ENCODE results near the gene HMGN1. TPM values are rescaled to one million over a fixed set of nuclear protein-coding genes. Genes with fewer than 3 reads are reported as not detected.

Gene HMGN1
- total RNA-seq, 4 donors from 2014 or later, result 170 to 255 (median 207) TPM

- intact Hi-C loops (cut with DNase I), result no loop called here
- 88 to 89% methylated on average over 2 of the region's 2 CpGs for WGBS, 2 donors
- Histone ChIP-seq H3K36me3 (no peaks in the 10 kb centered on the region), H3K9me3 (no peaks in the 10 kb centered on the region), H3K27ac (no peak overlapping the region), H3K4me3 (replicated peaks in 1 of 3) (no peak overlapping the region), H3K4me1 (no peaks in the 10 kb centered on the region), H3K27me3 (no peaks in the 10 kb centered on the region)
- TF ChIP-seq CTCF (IDR thresholded peaks at IDR 0.05) (no peak), POLR2A (IDR thresholded peaks at IDR 0.05) (no peak)
- DNase-seq, result no peak
Measured at GRCh38 chr21:39367783-39368182, 18.9 kb upstream of the HMGN1 start.

- H3K27me3 ChIP-seq, result no peaks in the 10 kb centered on the region
- no peak overlapping the region for H3K4me3 ChIP-seq (replicated peaks in 1 of 3)
- no peak overlapping the region for H3K27ac ChIP-seq
- no peaks in the 10 kb centered on the region for H3K36me3 ChIP-seq
- WGBS, 2 donors, result 92 to 93% methylated on average over 4 of the region's 4 CpGs
- intact Hi-C loops (cut with DNase I), result no loop called here
- DNase-seq, result no peak
- H3K4me1 ChIP-seq, result no peaks in the 10 kb centered on the region
- no peak for TF ChIP-seq CTCF (IDR thresholded peaks at IDR 0.05)
- no peak for TF ChIP-seq POLR2A (IDR thresholded peaks at IDR 0.05)
- H3K9me3 ChIP-seq, result no peaks in the 10 kb centered on the region
Measured at GRCh38 chr21:39366563-39366962, 17.7 kb upstream of the HMGN1 start.

DNA sequence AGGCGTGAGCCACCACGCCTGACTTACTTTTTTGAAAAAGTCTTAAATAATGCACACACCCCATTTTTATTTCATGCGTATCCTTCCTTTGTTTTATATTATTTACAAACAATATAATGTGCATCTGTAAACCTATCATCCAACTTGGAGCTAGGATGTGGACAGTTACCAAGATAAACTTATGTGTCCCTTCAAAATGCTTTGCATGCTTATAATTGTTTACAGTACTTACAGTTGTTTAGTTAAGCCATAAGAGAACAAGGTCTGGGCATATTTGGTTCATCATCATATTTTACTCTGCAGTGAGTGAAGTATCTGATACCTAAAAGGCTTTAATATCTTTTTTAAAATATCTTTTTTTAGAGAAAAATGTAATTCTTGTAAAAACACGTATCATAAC is 16.1 kb upstream of the HMGN1 start:
- intact Hi-C loops (cut with DNase I), result no loop called here
- DNase-seq, result no peak
- no peaks in the 10 kb centered on the region for H3K36me3 ChIP-seq
- H3K4me3 ChIP-seq (replicated peaks in 1 of 3), result no peak overlapping the region
- no peak for TF ChIP-seq CTCF (IDR thresholded peaks at IDR 0.05)
- no peak for TF ChIP-seq POLR2A (IDR thresholded peaks at IDR 0.05)
- no peaks in the 10 kb centered on the region for H3K9me3 ChIP-seq
- 93 to 96% methylated on average over 4 of the region's 4 CpGs for WGBS, 2 donors
- no peak overlapping the region for H3K27ac ChIP-seq
- H3K27me3 ChIP-seq, result no peaks in the 10 kb centered on the region
- H3K4me1 ChIP-seq, result no peaks in the 10 kb centered on the region

GRCh38 chr21:39363607-39364555 is 15.0 kb upstream of the HMGN1 start:
- TF ChIP-seq POLR2A (IDR thresholded peaks at IDR 0.05), result no peak
- no peak for TF ChIP-seq CTCF (IDR thresholded peaks at IDR 0.05)
- no peaks in the 10 kb centered on the region for H3K27me3 ChIP-seq
- H3K4me1 ChIP-seq, result no peaks in the 10 kb centered on the region
- intact Hi-C loops (cut with DNase I), result no loop called here
- H3K36me3 ChIP-seq, result no peaks in the 10 kb centered on the region
- H3K9me3 ChIP-seq, result no peaks in the 10 kb centered on the region
- no peak for DNase-seq
- H3K4me3 ChIP-seq (replicated peaks in 1 of 3), result no peak overlapping the region
- WGBS, 2 donors, result 81 to 88% methylated on average over 6 of the region's 6 CpGs
- H3K27ac ChIP-seq, result no peak overlapping the region

DNA sequence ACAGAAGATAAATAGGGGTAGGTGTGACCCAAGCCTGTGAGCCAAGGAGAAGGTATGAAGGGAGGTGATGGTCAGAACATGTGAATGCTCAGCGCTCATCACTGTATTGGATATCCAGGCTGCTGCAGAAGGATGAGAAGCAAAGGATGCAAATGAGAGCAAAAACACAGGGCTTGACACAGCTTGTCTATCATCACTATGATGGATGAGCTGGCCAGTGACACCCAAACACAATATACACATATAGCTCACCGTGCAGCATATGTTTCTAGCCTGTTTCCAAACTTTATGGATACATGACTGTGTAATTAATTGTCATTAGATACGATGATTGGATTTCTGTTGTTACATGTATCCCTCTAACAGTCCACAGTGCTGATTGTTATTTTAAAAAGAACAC is 13.8 kb upstream of the HMGN1 start:
- TF ChIP-seq CTCF (IDR thresholded peaks at IDR 0.05), result no peak
- TF ChIP-seq POLR2A (IDR thresholded peaks at IDR 0.05), result no peak
- WGBS, 2 donors, result 91 to 92% methylated on average over 3 of the region's 3 CpGs
- no peak for DNase-seq
- H3K9me3 ChIP-seq, result no peaks in the 10 kb centered on the region
- no peak overlapping the region for H3K4me3 ChIP-seq (replicated peaks in 1 of 3)
- intact Hi-C loops (cut with DNase I), result no loop called here
- no peak overlapping the region for H3K27ac ChIP-seq
- no peaks in the 10 kb centered on the region for H3K36me3 ChIP-seq
- H3K27me3 ChIP-seq, result no peaks in the 10 kb centered on the region
- no peaks in the 10 kb centered on the region for H3K4me1 ChIP-seq
